ENCODE results near the gene KLHL20.

- TF ChIP-seq, protein P1, sequence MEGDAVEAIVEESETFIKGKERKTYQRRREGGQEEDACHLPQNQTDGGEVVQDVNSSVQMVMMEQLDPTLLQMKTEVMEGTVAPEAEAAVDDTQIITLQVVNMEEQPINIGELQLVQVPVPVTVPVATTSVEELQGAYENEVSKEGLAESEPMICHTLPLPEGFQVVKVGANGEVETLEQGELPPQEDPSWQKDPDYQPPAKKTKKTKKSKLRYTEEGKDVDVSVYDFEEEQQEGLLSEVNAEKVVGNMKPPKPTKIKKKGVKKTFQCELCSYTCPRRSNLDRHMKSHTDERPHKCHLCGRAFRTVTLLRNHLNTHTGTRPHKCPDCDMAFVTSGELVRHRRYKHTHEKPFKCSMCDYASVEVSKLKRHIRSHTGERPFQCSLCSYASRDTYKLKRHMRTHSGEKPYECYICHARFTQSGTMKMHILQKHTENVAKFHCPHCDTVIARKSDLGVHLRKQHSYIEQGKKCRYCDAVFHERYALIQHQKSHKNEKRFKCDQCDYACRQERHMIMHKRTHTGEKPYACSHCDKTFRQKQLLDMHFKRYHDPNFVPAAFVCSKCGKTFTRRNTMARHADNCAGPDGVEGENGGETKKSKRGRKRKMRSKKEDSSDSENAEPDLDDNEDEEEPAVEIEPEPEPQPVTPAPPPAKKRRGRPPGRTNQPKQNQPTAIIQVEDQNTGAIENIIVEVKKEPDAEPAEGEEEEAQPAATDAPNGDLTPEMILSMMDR (IDR thresholded peaks at IDR 0.05) = no peak
- no peak for TF ChIP-seq ZFX (IDR thresholded peaks at IDR 0.05; ENCODE audit: borderline replicate concordance)
Measured at GRCh38 chr1:173702736-173703135, 12.0 kb upstream of the KLHL20 start.

All from 22Rv1 (cell line).